NCI-H526 treated with DMSO at 0.1 percent for 48 hours (cell line): Measurements from ENCODE around the gene TMEM171.
A peak's percentile ranks its signal among the peaks of the same experiment; 100 is the strongest.

Source experiments
- DNase-seq: peaks from one replicate; lab custom pipeline; 2025; lab: John Stamatoyannopoulos, UW

Gene TMEM171

DNA sequence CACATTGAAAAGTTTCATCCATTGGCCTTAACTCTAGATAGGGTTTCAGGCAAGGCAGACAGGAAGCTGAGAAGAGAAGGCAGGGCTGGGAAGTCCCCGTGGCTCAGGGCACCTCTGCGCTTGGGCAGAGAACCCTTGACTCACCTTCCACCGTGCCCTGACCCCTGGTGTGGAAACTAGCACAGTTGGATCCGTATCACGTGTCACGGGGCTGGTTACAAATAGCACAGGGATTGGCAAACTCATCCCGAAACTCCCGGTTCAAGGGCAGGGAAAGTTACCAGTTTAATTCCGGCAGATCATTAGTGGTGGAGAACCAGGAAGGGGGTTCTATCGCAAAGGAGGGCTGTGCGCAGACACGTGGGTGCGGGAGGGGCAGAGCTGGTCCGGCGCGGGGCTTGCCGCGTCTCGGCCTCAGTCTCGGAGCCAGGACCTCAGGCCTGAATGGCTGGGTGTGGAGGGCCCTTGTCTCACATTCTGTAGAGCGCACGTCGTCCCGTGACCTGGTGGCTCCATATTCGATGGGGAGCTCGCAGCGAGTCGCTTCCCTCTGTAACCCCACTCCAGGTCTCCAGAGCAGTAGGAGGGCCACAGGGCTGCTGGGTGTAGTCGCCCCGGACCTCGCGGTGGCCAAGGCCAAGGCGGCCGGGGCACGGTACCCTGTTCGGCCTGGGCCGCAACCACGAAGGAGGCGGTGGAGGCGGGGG is 771 bp upstream of the TMEM171 start:
- no peak for DNase-seq

DNA sequence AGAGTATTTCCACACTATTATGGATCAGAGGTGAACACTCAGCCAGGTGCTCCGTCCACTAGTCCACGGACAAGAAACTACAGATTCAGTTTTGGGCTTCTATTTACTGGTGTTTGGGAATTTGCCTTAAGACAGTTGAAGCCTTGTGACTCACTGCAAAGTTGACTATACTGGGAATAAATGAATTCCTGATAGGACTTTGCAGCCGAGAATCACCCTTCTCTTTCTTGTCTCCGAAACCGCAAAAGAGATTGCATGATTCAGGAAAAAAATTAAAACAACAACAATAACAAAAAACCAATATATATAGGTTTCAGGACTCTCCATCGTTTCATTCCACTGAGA is 716 bp downstream of the TMEM171 start:
- no peak for DNase-seq

DNA sequence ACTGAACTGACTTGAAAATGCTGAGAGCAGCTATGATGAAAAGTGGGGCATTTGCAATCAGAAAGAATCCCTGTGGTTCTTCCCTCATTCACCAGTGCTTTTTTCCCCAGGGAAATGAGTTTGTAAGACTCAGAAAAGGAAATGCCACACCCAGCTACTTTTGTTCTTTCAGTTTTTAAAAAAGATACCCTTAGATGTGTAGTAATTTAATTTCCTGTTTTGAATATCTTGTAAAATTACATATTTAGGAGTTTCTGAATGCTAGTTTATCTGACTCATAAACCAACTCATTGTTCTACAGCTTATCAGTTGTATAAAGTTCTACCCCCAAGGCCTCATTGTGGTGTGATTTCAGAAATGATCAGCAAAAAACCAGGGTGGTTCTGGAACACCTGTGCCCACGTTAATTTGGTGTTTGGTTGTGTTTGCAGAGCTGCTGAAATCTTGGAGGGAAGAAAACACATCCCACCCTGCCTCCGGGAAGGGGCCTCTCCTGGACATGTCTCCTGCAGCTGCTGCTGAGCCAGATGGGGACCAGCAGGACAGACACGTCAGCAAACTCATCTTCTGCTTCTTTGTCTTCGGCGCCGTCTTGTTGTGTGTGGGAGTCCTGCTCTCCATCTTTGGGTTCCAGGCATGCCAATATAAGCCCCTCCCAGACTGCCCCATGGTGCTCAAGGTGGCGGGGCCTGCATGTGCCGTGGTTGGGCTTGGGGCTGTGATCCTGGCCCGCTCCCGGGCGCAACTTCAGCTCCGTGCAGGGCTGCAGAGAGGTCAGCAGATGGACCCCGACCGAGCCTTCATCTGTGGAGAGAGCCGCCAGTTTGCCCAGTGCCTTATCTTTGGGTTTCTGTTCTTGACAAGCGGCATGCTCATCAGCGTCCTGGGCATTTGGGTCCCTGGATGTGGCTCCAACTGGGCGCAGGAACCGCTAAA is 2.8 kb downstream of the TMEM171 start:
- no peak for DNase-seq

DNA sequence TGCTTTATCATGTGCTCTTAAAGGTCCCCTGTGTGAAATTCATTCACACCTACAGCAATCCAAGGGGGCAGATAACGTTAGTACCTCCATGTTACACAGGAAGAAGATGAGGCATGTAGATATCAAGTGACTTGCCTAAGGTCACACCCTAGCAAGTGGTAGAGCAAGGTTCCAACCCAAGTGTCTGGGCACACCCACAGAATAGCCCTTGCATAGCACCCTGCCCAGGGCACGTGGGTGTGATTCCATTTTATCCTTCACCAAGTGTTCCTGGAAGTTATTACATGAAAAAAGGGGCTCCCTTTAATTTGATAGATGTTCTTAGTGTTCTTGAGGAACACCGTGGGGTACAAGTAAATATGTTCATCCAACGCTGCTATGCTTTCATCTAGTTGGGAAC is 4.9 kb downstream of the TMEM171 start:
- no peak for DNase-seq

DNA sequence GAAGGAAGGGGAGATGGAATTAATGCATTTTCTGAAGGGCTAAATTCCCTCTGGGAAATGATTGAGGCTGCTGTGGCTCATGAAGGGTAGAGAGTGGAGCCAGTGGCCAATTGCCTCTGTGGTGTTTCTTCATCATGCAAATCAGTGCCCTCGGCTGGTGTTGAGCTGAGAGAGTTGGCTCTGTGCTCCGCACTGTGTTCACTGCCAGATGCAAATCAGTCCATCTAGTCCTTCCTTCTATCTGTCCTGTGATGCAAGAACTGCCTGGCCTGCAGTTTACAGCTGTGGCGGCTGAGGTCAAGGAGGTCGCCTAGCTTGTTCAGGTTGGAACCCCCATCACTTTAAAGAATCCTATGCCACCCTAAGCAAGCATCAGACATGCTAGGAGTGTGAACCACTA is 6.0 kb downstream of the TMEM171 start:
- DNase-seq, result peak; percentile 75

DNA sequence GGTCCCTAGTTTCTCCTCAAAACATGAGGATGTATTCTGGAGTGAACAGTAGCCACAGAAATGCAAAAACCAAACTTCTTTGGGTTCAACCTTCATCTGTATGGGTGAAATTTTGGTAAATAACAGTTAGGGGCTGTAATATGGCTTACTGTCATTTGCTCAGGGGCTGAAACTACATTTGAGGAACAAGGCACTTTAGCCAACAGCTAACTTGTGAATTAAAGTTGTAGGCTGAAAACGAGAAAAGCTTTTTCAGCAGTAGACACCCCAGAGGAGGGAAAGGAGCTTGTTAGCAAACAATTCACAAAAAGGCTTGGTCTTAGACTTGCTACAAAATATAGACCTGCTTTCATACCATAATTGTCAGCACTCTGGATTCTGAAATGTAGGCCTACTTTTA is 6.6 kb downstream of the TMEM171 start:
- DNase-seq, result no peak

DNA sequence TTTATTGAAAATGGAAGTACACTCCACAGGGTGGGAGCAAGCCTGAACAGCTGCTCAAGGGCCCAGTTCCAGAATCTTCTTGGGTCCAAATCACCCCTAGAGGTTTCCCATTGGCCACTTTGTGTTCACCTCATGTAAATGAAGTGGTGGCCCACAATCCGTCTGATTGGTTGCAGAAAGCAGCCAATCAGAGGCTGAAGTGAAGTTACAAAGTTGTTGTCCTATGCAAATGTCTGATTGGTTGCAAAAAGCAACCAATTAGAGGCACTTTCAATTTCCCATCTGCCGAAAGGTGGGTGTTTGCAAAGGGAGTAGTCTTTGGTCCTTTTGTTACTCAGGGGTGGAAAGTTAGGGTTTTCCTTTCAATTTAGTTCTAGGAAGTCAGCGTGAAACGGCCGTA is 8.8 kb downstream of the TMEM171 start:
- no peak for DNase-seq

DNA sequence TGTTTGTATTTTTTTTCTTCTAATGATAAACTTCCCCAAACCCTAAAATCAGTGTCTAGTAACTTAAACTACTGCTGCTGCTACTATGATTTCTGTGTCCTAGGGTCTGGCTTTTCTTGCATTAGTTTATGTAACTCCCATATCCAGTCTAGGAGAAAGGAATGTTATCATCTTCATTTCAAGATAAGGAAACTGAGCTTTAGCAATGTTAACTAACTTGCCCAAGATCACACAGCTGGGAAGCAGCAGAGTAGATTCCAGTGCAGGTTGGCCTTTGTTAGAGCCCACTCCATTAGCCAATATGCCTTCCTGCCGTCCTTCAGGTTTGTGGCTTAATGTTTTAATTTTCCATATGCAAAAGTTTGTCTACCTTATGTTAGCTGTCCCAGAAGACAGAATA is 10.4 kb downstream of the TMEM171 start:
- no peak for DNase-seq

DNA sequence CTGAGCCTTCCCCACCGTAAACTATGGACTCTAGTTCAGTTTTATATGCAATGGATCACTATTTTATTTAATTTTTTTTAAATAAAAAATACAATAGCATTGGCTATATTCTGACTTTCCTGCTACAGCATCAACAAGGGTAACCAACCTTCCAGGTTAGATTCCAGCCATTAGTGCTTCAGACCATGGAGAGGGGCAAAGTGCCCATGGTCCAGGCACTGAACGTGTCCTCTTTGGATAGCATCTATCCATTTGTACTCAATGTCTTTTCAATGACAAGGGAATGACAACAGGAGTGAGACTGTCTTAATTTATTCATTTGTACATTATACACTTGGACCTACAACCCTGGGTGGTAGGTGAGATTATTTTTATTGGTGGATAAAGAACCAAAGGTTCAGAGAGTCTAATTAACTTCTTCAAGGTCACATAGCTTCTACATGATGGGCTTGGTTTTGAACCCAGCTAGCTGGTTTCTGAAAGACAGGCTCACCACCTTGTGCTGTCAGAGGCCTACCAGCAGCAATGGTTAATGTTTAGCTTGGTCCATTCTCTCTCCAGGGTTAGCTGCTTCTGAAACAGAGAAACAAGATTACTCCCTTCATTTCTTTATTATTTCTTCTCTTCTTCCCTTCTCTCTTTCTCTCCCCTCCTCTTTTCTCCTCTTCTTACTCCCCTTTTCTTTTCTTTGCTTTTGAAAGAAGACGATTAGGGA is 11.5 kb downstream of the TMEM171 start:
- DNase-seq, result no peak

DNA sequence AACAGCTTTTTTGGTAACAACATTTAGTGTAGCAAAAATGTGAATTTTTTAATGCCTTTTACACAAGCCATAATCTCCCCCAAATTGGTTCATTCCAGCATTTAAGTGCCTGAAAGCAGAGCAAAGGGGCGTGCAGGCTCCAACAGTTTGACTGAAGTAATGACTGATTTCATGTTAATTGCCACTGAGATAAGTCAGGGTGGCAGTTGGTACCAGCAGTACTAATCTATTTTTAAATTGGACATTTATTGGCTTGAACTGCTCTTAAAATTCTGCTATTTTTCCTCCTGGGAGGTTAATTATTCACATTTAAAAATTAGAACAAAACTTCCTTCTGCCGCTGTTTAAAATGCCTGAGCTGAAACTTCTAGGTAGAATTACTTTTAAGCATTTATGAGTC is 12.4 kb downstream of the TMEM171 start:
- no peak for DNase-seq

DNA sequence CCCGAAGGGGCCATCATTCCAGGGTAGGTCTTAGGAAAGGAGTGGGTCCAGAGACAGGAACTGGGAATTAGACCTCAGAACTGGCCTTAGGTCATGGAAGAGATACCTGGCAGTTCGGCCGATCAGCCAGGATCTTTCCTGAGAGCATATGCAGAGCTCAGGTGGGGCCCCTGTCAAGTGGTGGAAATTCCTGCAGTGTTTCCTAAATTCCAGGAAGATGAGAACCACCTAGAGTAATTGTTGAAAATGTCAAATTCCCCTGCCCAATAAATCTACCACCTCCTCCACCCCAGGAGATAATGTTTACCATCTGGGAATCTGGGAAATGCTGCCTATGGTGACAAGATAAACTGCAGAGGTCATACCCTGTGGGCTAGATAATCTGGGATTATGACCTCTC is 14.6 kb downstream of the TMEM171 start:
- DNase-seq, result no peak

DNA sequence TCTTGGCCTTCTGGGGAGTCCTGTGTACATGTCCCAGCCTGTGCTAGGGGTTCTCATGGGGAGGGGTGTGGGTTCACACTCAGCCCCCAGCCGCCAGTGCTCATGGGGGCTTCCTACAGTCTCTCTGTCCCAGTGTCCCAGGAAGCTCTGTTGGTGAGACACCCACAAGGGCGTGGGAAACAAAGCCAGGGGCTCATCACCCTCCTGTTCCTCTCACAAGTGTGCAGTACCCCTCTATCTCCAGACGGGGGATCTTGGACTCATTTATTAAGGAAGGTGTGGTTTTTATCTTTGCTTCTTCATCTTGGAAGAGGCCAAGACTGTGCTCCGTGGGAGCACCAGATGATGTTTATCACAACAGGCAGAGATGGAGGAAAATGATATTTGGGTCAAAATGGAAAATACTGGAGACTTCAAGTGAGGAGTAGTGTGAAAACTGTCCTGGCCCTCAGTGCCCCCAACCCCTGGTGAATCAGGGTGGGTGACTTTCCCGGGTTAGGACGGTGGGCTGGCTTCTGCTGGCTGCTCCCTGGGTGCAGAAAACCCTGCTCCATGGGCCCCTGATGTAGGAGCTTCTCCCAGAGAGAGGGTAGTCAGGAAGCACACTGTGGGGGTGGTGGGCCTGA is 15.2 kb downstream of the TMEM171 start:
- no peak for DNase-seq

DNA sequence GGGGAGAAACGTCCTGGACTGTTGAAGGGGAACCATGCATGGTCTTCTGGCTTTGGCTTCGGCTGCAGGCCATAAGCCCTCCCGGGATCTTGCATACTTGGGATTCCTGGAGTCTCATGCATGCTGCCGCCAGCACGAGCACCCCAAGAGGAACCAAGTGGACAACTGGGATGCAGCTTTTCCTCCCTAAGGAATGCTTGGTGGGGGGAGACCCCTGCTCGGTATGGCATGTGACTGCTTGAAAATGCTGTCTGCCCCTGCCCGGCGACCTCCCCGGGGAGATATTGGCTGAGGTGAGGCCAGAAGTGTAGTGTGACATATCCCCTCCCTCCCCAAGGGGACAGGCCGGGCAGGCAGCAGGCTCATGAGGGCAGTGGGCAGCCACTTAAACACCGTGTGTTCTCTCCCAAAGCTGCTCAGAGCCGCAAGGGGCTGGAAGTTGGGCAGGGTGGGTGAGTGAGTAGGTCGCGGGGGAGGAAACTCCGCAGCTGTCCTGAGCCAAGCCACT is 15.7 kb downstream of the TMEM171 start:
- no peak for DNase-seq

DNA sequence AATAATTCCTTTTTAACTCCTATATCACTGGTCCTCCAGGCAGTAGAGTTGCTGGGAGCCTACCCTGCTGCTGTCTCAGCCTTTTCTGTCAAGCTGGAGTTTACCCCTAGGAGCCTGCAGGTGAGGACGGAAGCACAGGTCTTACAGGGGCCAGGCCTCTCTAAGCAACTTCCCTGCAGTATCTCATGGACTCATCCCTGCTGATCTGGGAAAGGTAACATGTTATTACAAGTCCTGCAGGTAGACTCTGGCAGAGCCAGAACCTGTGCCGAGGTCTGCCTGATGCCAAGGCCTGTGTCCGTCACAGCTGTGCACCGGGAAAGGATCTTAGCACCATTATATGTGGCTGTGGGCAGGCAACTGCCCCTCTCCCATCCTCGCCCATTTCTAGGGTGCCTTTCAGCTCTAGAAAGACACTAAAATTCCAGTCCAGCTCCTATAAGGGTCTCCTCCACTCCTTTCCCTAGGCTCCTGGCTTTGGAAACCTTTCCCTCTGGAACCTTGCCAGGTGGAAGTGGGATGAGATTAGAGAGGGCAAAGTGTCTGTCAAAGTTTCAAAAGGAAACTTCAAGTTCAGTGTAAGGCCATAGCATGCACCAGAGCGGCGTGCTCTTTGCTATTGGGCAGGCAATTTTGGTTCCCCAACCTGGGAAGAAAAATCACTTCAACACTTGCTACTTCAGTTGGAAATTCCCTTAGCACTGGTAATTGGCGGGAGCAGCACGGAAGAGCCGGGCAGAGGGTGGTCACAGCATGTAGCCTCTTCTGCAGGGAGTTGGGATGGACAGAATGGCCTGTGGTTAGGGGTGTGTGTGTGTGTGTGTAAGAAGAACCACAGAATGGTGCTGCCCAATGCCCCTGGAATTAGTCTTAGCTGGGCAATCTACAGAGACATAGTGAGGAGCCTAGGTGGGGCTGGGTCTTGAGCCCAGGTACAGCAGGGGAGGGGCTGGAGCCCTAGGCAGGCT is 17.5 kb downstream of the TMEM171 start:
- no peak for DNase-seq

DNA sequence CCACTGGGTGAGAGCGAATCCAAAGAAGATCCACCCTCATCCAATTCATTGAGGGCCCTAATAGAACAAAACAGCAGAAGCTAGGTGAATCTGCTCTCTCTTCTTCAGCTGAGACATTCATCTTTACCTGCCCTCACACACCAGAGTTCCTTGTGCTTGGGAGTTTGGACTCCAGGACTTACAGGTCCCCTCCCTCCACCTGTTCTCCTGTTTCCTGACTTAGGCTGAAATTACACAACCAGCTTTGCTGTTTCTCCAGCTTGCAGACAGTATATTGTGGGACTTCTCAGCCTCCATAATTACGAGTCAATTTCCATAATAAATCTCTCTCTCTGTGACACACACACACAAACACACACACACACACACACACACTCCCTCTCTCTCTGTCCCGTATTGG is 19.1 kb downstream of the TMEM171 start:
- no peak for DNase-seq

DNA sequence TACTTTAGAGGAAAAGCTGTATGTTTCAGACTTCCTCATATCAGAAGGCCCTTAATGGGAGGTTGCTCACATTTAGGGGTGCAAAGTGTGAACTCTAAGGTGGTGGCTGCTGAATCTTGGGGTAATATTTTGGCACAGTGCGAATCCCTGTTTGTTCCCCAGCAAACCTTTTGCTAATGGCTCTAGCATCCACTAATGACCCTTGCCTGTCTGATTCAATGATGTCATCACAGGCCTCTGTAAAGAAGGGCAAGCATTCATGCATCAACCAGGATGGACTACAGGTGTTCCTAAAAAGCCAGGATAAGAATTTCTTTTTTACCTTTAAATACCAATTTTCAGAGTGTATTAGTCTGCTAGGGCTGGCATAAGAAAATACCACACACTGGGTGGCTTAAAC is 20.4 kb downstream of the TMEM171 start:
- DNase-seq, result no peak

DNA sequence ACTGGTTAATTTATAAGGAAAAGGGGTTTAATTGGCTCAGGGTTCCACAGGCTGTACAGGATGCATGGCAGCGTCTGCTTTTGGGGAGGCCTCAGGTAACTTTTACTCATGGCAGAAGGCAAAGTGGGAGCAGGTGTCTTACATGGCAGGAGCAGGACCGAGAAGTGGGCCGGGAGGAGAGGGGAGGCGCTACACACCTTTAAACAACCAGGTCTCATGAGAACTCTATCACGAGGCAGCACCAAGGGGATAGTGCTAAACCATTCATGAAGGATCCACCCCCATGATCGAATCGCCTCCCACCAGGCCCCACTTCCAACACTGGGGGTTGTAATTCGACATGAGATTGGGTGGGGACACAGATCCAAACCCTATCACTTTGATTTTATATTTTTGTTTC is 21.7 kb downstream of the TMEM171 start:
- DNase-seq, result no peak

DNA sequence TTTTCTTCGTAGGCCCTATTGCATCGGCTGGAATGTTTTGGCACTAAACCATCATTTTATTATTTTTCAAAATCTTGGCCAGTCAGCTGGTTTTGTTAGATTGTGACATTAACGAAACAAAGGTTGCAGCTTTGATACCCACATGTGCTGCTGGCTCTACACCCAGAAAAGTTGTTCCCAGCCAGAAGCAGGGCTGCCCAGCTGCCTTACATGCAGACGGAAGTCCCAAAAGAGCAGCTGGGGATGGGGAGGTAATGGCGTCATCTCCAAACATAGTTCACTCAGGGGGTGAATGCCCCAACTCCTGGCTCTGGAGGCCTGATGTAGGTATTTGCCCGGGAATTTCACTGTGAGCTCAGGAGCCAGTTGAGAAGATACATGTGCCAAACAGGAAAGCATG is 23.3 kb downstream of the TMEM171 start:
- DNase-seq, result no peak

DNA sequence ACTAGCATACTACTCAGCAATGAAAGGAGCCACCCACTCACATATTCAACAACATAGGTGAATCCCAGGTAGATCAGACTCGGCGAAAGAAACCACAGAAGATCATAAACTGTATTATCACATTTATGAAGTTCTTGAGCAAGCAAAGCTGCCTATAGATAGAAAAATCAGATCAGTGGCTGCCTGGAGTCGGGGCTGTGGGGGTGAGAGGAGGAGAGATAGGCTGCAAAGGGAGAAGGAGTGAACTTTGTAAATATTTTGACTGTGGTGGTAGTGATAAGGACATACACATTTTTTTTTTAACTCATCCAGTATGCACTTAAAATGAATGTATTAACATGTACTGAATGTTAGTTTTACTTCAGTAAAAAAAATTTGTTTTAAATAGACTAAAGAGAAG is 29.2 kb downstream of the TMEM171 start:
- DNase-seq, result no peak

DNA sequence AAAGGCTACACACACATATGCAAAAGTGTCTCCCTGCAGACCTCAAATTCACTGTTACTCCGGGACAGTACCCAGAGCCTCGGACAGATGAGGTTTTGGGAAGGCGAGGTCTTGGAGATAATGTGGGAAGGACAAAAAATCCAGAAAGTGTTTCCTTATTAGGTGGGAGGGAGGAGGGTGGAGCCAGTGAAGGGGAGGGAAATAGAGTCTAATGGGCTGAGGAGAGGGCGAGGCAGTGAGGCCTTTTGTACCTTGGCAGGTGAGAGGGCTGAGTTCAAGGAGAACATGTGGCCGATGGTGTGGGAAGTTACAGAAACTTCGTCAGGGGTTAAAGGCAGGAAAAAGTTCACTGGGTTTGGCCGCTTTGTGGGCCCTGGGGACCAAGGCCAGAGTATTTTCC is 30.5 kb downstream of the TMEM171 start:
- no peak for DNase-seq

DNA sequence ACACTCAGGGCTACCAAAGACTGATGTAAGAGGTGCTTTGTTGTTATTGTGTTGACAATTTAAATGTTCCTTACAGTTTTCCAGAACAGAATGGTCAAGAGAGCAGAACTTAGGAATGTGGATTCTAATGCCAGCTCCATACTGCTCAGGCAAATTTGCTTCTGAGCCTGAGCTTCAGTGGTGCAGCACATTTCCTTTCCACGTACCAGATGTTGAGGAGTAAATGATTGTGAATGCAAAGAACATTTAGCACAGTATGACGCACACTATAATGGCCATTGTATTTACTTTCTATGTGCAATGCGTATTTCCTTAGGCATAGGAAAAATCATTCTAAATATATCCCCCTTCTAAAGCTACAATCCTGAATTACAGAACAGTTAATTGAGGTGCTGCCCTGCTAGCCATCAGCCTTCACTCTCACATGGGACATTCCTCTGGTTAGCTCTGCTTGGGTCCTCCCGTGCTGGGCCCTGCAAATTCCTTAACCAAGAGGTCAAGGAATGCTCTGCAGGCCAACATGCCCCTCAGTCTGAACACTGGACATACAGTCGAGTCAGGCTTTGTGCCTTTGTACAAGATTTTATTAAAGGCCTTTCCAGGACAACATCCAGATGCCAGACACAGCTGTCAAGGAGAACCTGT is 31.5 kb downstream of the TMEM171 start:
- no peak for DNase-seq
